Right ventricle myocardium inferior (tissue), 1 donor: ENCODE results near the gene WWP2. TPM values are rescaled to one million over a fixed set of nuclear protein-coding genes. Genes with fewer than 3 reads are reported as not detected.

Experiments
- ATAC-seq: fragments of 200-7000 bp; cut with Tn5 transposase; one replicate; pipeline ENCODE4 v1.9.1; 2020; ENCODE audit warnings: mild to moderate bottlenecking, moderate library complexity
- DNase-seq: peaks from one replicate; pipeline ENCODE4 v3.0.0; 2021; ENCODE audit errors: missing footprints
- intact Hi-C: fragments of 100-400 bp; cut with DNase I; formaldehyde crosslinking; loops from one replicate; pipeline ENCODE4 v1.11.0; 2022
- total RNA-seq: library from RNA; stranded (reverse); fragmentation: NEBNext Ultra II Directional; extraction: Animal tissue kit (Norgen Biotek cat#: 25700); gene quantifications from one replicate; pipeline ENCODE4 v1.2.1, GENCODE V29; 2021
- donor health status: DM: no; HTN: yes; CAD: no; lungs with severe emphysema.

Gene WWP2
- total RNA-seq, 1 donor from 2014 or later: 24.8 TPM

DNA sequence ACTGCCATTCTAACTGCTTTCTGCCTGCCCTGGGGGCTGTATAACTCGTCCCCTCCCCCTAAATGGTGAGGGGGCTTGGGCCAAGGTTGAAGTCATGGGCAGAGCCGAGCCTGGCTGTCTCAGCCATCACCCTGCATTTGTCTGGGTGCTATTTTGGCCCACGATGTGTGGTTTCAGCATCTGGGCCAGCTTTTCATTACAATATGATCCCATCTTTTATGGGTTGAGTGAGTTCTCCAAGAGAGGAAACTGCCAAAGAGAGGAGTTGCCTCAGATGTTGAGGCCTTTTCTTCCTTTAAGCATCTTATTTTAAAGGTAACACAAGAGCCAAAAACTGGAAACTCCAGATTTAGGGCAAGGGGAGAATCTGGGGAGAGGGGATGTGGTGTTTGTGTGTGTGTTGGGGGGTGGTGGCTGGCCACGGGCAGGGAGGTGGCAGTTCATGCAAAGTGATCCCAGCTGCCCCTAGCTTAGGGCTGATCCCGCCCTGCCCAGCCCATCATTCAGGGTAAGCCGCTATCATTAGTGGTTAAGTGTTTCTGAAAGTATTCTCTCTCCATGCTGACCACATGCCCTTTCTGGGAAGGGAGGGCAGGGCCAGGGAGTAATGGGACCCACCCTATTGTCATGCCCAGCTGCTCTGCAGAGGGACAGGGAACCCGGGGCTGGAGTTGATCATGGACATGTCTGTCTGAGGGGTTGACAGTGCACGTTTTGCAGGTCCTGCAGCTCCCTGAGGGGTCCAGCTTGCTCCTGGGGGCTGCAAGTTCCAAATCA lies 105.8 kb downstream of the WWP2 start:
- intact Hi-C loops: no loop called here
- DNase-seq (no peak), ATAC-seq (peak; percentile 37)

DNA sequence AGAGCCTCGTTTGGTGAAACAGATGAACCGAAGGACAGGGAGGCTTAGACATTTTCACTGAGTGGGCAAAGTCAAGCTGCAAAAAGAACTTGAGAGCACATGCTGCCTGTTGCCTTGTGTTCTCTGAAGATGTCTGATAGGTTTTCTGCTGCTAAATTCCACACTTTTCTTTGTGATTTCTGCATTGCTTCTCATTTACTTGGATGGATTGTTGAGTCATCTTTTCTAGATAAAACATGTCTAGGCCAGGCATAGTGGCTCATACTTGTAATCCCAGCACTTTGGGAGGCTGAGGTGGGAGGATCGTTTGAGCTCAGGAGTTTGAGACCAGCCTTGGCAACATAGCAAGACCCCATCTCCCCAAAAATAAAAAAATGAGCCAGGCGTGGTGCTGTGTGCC lies 108.6 kb downstream of the WWP2 start:
- intact Hi-C loops: no loop called here
- DNase-seq: no peak
- no peak for ATAC-seq

DNA sequence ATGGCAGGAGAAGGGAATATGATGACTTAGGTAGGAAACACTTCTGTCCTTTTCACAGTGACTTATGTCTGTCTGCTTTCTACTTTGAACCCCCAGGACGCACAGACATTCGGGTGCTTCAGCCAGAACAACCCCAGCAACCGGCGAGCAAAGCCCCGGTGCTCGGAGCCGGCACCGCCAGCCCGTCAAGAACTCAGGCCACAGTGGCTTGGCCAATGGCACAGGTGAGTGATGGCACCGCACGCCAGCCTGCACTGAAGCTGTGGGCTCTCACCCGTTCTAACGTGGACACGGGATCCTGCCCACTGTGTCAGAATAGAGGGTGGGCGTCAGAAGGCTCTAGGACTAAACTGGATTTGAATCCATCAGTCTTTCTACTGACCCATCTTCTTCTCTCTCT lies 109.6 kb downstream of the WWP2 start:
- intact Hi-C loops: no loop called here
- ATAC-seq (no peak), DNase-seq (no peak)

DNA sequence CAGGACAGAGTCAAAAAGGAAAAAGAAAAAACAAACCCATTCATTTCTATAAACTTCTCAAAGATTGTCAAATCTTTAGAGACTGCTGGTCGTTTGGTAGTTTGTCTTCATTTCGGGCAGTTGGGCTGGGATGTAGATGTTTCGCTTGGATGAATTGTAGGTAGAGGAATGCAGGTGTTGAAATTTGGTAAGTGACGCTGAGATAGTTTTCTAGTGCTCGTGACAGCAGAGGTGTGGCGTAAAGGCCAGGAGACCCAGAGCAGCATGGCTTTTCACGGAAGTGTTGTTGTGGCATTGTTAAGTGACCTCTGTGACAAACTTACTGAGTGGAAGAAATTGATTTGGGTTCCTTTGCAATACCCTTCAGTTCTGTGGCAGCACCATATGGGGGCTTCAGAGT lies 110.8 kb downstream of the WWP2 start:
- intact Hi-C loops: no loop called here
- DNase-seq: no peak
- ATAC-seq: no peak

DNA sequence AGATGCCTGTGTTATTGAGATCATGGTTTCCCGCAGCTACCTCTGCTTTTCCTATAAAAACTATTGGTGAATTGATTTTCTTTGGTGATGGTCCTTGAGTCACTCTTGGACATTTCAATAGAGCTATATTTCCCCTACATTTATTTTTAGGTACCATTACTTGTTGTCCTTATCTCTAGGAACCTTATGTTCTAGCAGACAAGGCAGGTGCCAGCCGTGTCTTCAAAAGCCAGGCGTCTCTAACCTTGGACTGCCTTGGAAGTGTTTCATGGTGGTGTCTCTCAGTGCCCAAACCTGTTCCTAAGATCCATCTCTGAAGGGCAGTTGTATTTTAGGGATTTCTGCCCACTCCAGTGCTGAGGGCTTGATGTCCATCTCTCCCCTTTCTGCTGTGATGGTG lies 111.7 kb downstream of the WWP2 start:
- no peak for ATAC-seq
- no peak for DNase-seq
- intact Hi-C loops: no loop called here

DNA sequence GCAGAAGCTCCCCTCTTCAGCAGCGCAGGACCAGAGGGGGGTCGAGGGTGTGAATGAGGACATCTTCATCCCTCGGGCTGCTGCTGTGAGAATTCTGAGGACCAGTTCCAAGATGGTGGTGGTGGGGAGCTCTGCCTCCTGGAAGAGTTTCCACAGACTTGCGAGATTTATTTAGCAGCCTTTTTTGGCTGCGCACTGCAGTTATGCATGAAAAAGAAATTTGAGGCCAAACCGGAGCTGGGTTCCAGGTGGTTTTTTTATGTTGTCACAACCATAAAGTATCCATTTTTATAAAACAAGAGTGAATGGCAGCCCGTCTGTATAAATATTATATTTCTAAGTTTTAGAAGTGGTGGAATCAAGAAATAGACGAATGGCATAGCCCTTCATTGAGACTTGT lies 112.1 kb downstream of the WWP2 start:
- ATAC-seq (no peak), DNase-seq (no peak)
- intact Hi-C loops: no loop called here

DNA sequence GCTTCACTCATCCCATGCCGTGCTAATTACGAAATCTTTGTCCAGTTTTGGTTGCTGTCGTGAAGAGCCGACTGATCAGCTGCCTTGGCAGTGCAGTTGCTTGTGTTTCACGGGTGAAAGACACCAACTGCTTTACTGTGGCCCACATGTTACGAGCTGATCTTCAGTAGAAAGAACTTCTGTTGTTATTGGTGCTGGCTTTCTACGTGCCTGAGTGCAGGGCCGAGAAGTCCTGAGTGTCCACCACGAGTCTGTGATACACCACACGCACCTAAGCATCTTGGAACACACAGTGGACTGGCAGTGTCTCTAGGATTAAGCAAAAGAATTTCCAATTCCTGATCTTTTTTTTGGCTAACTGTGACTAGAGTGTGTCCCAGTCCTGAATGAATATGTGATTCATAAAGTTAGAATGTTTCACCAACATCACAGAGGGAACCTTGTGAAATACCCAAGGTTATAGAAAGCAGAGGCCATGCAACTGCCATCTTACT lies 118.6 kb downstream of the WWP2 start:
- ATAC-seq (no peak), DNase-seq (no peak)
- intact Hi-C loops: no loop called here

DNA sequence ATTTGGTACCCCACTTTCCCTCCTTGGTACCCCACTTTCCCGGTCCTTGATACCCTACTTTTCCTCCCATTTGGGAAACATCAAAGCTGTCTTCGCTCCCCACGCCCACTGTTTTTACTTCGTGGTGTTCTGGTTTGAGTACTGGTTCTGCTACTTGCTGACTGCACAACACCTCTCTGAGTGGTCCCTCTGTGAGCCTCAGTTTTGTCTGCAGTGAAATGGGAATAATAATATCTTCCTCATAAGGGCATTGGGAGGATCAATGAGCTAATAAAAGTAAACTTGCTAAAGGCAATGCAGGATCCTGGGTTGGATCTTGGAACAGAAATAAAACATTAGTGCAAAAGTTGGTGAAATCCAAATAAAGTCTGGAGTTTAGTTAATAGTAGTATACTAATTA lies 119.0 kb downstream of the WWP2 start:
- no peak for DNase-seq
- no peak for ATAC-seq
- intact Hi-C loops: no loop called here

DNA sequence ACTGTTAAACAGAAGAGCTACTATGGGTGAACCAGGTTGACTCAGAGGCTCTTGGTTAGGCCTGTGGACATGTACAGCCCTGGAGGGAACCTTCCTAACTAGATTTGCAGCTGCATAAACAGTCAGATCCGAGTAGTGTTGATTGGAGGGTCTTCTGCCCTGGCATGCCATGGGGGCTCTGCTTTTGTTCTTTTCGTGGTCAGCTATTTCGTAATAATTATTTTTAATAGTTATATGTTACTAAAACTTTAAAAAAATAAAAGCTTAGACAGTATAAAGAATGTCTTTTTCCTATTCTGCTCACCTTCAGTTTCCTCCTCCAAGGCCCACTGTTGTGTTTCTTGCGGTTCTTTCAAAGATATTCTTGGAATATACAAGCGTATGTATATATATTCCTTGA lies 121.6 kb downstream of the WWP2 start:
- intact Hi-C loops: no loop called here
- ATAC-seq (no peak), DNase-seq (no peak)

DNA sequence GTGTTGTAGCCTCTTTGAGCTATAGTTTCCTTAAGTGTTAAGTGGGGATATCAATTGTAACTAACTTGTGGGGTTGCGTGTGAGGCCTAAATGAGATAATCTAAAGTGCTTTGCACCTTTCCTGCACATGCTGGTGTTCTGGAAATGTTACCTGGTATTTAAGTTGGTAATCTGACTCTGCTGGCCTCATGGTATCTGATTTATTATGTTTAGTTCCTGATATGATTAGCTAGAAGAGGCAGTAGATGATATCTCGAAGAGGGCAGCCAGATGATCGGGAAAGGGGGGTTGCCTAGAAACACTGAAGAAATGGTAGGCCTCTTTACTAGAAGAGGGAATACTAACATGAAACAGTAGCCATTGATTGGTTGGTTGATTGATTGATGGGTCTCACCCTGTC lies 123.6 kb downstream of the WWP2 start:
- ATAC-seq (no peak), DNase-seq (no peak)
- intact Hi-C loops: no loop called here

DNA sequence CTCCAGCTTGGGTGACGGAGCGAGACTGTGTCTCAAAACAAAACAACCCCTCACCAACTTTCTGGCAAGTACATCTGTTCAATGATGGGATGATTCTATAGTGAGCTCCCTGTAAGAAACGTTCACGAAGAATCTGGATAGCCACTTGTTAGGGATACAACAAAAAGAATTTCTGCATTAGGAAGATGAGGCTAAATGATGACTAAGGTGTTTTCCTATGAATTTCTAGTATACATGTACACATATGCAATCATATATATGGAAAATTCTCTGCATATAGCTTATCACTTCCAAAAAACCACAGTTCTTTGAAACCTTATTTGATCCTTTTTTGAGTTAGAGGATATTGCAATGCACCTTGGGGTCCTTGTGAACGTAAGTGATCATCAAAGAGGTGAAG lies 124.6 kb downstream of the WWP2 start:
- DNase-seq (no peak), ATAC-seq (no peak)
- intact Hi-C loops: no loop called here

DNA sequence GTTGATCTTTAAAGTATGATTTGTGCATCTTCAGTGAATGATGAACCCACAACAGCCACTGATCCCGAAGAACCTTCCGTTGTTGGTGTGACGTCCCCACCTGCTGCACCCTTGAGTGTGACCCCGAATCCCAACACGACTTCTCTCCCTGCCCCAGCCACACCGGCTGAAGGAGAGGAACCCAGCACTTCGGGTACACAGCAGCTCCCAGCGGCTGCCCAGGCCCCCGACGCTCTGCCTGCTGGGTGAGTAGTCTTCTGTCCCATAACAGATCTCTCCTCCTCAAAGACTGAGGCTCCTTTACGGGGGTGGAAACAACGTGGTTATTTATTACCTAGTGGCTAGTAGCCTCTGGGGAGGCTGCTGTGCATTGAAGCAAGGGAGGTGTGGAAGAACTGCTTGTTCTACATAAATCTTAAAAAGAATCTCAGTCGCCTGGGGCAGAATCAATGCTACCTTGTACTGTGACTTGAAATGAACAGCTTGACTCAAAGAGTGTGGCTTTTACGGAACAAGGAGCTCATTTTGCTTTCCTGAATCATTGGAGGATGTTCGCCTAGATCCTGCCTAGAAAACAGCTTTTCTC lies 126.0 kb downstream of the WWP2 start:
- intact Hi-C loops: no loop called here
- ATAC-seq: no peak
- no peak for DNase-seq

DNA sequence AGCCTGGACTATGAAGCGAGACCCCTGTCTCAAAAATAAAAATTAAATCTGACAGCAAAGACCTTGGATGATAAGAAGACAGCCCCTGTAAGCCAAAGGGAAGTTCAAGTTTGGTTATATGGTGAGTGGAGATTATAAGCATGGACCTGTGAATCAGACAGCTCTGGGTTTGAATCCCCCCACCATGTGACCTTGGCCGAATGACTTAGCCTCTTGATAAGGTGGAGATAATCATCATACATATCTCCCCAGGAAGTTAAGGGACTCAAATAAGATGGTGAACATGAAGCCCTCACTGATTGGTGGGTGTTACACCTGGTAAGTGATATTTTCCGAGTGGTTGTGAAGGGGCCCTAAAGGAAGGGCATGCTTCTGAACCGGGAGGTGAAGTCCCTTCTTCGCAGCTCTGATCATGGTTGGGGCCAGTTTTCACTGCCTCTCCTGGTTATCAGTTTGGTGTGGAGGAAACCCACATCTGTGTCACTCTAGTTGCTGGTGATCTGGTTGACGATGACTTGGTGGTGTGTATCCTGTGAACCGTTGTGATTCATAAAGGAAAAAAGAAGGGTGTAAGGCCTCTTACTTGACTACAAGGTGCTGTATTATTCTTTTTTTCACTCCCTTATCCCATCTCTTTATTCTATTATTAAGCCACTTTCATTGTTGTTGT lies 127.3 kb downstream of the WWP2 start:
- DNase-seq (no peak), ATAC-seq (no peak)
- intact Hi-C loops: no loop called here

DNA sequence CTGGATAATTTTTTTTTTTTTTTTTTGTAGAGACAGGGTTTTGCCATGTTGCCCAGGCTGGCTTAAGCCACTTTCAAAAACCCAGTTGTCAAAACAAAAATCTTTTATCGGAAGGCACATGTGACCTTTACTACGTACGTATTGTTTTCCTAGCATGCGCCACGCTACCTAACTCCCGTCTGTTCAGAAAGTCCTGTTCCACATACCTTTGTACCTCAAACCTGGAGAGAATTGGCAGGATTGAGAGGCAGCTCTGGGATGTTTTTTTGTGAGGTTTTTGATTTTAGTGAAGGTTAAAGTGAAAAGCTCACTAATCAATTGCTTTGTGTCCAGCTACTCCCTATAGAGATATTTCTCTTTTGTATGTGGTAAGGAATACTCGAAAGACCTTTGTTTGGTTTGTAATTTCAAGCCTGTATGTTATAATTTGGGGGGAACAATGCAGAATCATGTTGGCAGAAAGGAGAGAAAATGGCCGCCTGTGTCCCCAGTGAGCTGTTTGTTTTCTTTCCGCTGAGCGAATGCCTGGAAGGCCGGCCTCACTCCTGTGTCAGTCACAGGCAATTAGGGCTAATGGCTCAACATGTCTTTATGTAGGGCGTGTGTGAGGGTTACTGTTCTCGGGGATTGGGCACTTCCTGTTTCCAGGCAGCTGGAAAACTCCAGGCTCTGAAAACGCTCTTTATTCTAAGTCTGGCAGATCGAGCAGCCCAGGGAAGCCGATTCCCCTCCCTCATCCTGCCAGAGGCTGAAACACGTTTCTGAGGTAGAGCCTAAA lies 128.2 kb downstream of the WWP2 start:
- intact Hi-C loops: no loop called here
- DNase-seq: no peak
- ATAC-seq: peak; percentile 91

DNA sequence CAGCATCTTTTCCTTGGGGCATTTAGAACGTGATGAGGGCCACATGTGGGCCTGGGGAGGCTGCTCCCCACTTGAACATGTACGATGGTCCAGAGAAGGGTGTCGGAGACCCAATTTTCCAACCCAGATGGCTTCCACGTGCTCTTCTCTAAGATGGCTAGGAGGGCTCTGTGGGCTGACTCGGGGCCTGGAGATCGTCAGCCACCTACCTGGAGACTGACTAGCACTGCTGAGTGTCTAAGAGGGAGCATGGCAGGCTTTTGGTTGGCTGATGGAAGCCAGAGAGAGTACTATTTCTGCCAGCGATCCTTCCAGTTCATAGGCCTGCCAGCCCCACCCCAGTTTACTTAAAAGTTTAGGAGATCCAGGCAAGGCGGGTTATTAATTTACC lies 128.8 kb downstream of the WWP2 start:
- DNase-seq (no peak), ATAC-seq (no peak)
- intact Hi-C loops: no loop called here

DNA sequence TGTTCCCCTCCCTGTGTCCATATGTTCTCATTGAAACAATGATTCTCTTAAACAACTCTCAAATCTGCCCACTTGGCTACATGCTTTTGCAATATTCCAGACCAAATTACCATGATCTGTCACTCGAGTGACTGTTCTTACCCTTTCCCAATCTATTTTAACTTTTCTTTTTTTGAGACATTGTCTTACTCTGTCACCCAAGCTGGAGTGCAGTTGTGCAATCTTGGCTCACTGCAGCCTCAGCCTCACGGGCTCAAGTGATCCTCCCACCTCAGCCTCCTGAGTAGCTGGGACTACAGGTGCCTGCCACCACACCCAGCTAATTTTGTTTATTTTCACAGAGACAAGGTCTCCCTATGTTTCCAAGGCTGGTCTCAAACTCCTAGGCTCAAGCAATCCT lies 130.2 kb downstream of the WWP2 start:
- intact Hi-C loops: no loop called here
- ATAC-seq: no peak

DNA sequence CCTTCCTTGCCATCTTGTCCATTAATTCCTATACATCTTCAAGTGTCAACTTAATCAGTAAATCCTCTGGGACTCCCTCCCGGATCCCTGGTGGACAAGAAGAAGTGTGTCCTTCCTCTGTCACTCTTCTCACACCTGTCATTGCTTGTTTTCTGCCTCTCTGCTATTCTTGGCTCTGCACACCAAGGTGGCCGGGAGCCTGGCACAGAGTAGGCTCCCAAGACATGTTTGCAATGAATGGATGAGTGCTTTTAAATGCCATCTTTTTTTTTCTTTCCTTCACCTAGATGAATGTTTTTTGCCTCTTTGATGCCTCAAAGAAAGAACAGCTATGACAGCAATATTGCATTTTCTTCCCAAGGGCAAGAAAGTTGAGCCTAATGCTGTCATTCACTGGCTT lies 131.0 kb downstream of the WWP2 start:
- ATAC-seq (no peak), DNase-seq (no peak)
- intact Hi-C loops: no loop called here

More for the DNA sequence above, 130.2 kb downstream of the WWP2 start:
- DNase-seq: no peak

DNA sequence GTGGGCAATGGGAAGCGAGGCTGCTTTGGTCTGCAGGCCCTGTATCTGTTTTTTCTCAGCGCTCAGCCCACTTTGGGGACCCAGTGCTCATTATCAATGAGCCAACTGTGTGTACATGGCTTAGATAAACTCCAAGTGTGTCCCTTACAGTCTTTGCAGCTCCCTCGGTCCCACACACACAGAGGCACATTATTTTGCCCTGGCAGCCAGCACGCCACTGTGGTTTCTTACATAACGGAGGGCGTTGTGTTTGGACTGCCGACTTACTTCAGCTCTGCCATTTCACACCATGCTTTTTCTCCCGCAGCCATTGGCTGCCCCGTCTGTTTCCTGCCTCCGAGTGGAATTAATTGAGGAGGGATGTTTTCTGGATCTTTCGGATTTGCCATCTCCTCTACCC lies 132.5 kb downstream of the WWP2 start:
- DNase-seq (no peak), ATAC-seq (no peak)
- intact Hi-C loops: no loop called here

DNA sequence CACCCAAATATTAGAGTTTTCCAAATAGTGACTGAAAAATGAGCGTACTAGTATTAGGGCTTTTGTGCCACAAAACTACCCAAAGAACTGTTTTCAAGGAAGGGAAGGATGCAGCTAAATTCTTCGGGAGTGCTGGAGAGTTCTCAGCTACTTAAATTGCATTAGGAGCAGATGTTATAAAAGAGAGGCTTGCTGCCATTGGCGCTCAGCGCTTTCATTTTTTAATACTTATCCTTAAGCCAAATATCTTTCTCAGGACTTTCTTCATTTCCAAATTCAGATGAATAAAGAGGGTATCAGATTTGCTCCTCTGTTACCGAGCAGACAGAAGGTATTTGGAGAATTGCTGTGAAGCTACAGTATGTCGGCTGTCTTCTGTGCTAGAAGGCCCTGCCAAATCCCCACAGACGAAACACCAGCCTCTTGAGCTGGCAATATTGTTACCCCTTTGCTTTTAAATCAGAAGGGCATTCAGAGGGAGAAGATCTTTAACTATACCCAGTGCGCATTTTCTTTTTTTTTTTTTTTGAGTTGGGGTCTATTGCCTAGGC lies 141.8 kb downstream of the WWP2 start:
- ATAC-seq (no peak), DNase-seq (no peak)
- intact Hi-C loops: no loop called here
